GM18508 (cell line): ENCODE results near the gene CAMK2D.
"Not testable (repeated sequence)": the region's sequence is repeated elsewhere in the genome, so short reads cannot be mapped to it uniquely, and the experiment has no call there.

Experiments used
- ATAC-seq: cut with Tn5 transposase; IDR thresholded peaks from one replicate; pipeline ENCODE4 v1.9.1; 2021; ENCODE audit warnings: moderate number of reproducible peaks; ENCODE audit not compliant: insufficient read depth, unreplicated experiment

Gene CAMK2D

GRCh38 chr4:113691676-113692075, 69.9 kb downstream of the CAMK2D start:
- no peak for ATAC-seq

DNA sequence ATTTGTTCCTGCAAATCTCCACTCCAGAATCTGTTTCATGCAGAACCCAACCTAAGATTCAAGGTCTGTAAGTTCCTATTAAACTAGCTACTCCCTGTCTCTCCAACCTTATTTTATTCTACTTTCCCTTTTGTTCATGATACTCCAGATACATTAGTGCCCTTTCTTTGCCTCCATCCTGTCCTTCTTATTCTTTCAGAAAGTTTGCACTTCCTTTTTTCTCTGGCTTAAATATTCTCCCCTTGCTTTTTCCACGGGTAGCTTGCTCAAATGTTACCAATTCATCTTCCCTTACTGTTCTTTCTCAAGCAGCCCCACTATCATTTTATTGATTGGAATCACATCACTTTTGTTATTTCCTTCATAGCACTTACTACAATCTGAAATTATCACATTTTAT, 72.1 kb downstream of the CAMK2D start:
- ATAC-seq: no peak

- peak; percentile 37 for ATAC-seq
Observed at GRCh38 chr4:113687067-113687718, 74.3 kb downstream of the CAMK2D start.

GRCh38 chr4:113685157-113685556, 76.4 kb downstream of the CAMK2D start:
- ATAC-seq: not testable (repeated sequence)

DNA sequence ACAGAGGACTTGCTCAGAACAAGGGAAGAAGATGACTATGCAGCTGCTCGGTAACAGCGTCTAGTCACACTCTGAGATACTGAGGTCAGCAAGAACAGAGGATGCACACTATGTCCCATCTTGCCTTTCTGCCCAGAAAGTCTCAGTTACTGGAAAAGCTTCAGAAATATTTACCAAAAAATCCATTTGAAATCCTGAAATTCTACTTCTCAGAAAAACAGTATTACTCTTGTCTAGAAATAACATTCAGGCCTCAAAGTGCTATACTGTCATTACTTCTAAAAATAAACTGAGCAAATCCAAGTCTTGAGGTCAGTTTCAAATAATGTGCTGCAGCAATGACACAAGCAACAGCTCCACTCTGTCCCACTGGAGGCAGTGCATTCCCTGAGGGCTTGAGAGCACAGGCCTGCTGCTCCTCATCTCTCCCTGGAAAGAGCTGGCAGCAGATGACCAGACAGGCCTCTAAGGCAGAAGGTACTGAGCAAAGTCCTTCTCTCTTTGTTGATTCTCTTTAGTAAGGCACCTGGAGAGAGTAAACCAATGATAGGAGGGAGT, 76.9 kb downstream of the CAMK2D start:
- no peak for ATAC-seq

DNA sequence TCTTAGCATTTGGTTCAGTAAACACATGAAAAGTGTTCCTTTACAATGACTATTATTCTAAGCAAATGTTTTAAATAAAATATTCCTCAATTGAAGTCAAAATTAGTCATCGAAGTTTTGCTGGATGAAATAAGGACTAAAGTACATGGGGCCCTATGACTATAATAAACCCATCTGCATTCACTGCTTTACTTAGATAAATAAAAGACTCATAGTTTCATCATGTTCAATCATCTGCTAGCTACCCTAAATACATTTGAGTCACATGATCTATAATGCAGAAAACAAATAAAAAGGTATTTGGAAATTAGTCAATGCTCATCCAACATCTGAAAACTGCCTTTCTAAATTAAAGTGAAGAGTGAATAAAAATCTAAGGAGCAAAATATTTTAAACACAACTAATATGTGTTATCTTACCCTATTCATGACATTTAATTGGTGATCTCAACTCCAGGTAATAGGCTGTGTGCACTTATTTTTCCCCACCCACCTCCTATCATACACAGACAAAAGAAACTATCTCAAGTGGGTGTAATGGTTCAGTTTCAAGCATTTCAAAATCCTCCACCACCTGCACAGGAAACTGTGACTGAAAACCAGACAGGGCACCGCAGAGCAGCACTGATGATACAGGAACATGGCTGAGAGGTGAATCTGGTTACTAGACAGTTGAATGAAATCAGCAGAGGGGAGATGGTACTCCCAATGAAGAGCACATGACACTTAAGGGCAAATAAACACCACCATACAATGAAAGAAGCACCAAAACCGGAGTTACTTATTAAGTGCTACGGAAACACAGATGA, 78.6 kb downstream of the CAMK2D start:
- peak; percentile 97 for ATAC-seq

- no peak for ATAC-seq
Observed at GRCh38 chr4:113678641-113679040, 82.9 kb downstream of the CAMK2D start.

DNA sequence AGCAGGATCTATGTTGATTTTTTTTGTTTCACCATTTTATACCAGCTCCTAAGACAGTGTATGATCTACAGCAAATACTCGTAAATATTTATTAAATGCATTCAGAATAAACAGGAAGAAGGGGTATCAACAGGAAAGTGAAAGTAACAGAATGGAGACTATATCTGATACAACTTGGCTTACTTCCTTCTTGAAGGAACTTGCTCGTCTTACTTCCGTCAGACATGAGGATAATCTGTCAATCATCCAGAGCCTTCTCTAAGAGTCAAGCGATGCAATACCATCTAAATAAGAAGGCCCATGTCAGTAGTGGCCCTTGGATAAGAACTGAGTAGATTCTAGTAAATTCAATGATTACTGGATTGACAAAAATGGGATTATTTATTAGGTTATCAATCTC, 84.2 kb downstream of the CAMK2D start:
- ATAC-seq: no peak

DNA sequence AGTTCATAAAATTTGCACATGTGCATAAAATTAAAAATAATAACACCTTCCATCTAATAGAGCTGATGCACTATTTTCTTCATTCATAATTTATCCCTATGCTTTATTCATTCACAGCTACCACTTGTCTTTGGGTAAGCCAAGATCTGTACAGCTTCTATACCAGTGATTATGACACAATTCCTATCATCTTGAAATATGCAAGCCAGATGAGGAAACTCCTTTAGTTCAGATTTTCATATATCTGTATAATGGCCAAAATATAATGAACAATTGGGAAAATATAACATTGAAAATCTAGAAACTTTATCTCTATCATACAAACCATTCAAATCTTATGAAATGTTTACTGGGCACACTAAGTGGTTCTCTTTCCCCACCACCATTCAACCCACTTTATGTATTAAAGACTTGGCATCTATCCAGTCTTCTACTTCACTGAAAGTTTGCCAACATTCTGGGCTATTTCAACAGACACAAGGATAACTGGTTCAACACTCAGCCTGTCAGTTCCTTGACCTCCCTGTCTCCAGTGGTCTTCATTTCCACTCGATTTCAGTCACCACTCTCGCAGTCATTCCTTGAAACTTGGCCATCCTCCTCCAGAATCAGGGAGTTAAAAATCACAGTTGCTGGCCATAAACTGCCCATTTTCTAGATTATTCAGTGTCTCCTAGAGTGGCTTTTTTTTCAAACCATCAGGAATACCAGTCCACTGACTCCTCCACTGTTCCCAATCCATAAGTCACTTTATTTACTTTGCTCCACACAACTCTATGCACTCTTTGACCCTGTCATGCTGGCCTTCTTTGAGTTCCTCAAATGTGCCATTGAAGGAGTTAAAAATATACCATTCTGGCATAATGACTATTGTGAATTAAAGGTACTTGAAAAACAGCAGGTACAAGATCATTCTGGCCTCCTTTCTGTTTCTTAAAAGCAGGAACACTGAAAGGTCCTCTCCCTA, 85.5 kb downstream of the CAMK2D start:
- ATAC-seq: no peak

GRCh38 chr4:113674733-113675132, 86.8 kb downstream of the CAMK2D start:
- no peak for ATAC-seq

DNA sequence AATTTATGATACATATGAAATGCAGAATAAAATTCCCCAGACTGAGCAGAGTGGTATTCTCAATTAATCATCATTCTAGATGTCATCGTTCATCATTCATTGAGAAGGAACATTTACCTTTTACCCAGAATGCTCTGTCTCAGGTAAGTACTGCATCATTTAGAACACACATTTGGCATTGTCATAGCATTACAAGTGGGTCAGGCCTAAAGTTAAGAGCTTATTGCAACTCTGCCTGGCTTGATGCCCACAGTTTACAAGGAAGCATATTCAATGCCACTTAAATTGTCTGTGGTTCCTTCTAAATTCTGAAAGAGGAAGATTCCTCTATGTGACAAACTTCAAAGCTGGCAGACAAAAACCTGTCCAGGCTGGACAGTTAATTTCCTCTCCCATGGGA, 87.3 kb downstream of the CAMK2D start:
- no peak for ATAC-seq

DNA sequence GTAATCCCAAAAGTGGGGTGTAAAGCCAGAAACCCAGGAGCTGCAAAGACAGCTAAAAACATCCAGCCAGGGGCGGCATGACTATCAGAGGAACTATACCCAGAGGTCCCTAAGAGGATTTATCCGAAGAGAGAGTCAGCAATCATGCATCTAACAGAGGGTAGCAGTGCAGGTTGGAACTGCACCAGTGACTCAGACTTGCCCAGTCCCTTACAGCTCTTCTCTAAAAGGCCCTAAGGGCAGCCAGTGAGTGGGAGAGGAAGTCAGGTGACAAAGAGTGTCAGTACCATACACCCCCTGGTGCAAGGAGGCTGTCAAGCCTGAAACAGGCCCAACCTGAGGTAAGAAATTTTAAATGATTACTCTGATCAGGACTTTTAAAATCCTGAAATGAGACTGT, 88.1 kb downstream of the CAMK2D start:
- peak; percentile 90 for ATAC-seq

GRCh38 chr4:113666386-113667114, 95.0 kb downstream of the CAMK2D start:
- ATAC-seq: no peak

GRCh38 chr4:113665036-113665435, 96.5 kb downstream of the CAMK2D start:
- no peak for ATAC-seq

DNA sequence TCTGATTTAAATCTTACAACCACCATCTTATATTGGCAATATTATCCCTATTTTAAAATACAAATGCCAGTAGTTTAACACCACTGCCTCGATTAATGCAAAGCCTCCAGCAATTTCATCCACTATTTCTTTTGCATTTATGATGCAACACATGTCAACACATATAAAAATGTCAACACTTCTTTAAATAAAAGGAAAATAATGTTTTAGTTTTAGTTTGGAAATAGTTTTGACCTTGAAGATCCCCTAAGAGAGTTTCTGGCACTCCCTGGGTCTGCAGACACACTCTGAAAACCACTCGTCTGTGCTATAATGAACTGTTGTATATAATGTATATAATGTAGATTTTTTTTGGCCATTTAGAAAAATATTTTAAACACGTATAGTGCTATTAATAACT, 99.0 kb downstream of the CAMK2D start:
- ATAC-seq: no peak

DNA sequence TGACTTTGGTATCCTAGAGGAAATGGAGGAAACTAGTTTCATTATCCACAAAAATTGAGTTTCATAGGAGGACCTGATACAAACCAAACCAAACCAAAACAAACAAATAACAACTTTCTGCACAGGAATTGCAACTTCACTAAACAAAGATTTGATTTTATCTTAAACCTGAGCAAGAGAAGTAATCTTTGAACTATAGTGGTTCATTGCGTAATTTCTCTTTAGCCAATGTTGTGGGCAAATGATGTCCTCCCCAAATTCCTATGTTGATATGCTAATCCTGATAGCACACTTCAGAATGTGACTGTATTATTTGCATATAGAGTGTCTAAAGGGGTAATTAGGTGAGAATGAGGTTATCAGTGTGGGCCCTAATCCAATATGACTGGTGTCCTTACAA, 102.4 kb downstream of the CAMK2D start:
- no peak for ATAC-seq

DNA sequence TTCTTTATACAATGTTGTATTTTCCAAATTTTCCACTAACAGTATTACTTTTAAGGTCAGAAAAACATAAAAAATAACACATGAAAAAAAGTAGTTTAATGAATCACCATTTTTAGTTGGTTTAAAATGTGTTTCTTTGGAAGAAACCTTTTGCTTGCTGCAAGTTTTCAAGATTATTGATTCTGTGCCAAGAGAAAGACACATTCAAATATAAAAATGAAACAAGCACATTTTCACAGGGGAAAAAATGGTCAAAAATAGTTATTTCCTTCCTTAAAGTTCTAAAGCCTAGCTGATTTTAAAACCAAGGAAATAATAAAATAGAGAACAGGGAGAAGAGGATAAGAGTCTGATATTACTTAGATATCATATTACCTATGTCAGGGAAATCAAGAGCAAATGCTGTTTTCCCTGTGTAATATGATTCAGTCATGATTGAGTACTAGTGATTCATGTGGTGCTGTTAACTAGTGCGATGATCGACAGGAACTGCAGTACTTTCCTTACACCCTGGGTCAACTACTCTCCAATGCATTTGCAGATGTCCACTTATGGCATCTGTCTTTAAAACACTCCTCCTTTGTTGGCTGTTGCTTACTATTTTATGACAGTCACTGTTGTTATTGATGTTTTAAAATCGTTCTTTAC, 103.8 kb downstream of the CAMK2D start:
- no peak for ATAC-seq

- no peak for ATAC-seq
Observed at GRCh38 chr4:113653871-113654270, 107.7 kb downstream of the CAMK2D start.

- ATAC-seq: no peak
Observed at GRCh38 chr4:113646442-113646822, 115.1 kb downstream of the CAMK2D start.
